ENCODE measurements around the gene TRIML2. TPM values are rescaled to one million over a fixed set of nuclear protein-coding genes. Genes with fewer than 3 reads are reported as not detected.

Gene TRIML2
- not detected in 2 replicates for total RNA-seq

GRCh38 chr4:188109157-188109755 lies at the start of gene TRIML2:
Gene TRIML2 (minus strand): TSS chr4:188109603. CDS start chr4:188105368, 4,235 bp downstream.

GRCh38 chr4:188139141-188139540 lies 29.7 kb upstream of the TRIML2 start, which contains the start of gene TRIML1:
Gene TRIML1 (plus strand): TSS chr4:188139441. CDS start chr4:188139559, 118 bp downstream.

Other genes starting within 250 kb of the TRIML2 start
- gene ZFP42, start 113.8 kb downstream of the TRIML2 start, total RNA-seq, result 0.32 and 1.0 TPM in 2 replicates
- gene TRIML1, start 29.8 kb upstream of the TRIML2 start, total RNA-seq, result not detected in 2 replicates